ENCODE measurements around the gene VSTM2B.

GRCh38 chr19:29502581-29502850 is 23.3 kb upstream of the VSTM2B start:
- TF ChIP-seq CTCF (IDR thresholded peaks at IDR 0.05) (no peak), EZH2phosphoT487 (IDR thresholded peaks at IDR 0.05) (no peak), EZH2 (IDR thresholded peaks at IDR 0.05) (no peak)
